Hepatic stellate cell (primary cell): Measurements from ENCODE around the gene RPL9.
"Not testable (repeated sequence)": the region's sequence is repeated elsewhere in the genome, so short reads cannot be mapped to it uniquely, and the experiment has no call there.

Experiments used
- DNase-seq: peaks from one replicate; pipeline ENCODE4 v3.0.0; 2011; ENCODE audit warnings: low spot score

Gene RPL9

GRCh38 chr4:39466747-39467146, 8.0 kb upstream of the RPL9 start:
- DNase-seq: no peak

- peak; percentile 90 for DNase-seq
Measured at GRCh38 chr4:39464886-39465501, 6.3 kb upstream of the RPL9 start.

GRCh38 chr4:39458161-39458504, 589 bp downstream of the RPL9 start:
- DNase-seq: not testable (repeated sequence)

GRCh38 chr4:39456946-39457763, 1.6 kb downstream of the RPL9 start:
- no peak for DNase-seq

- DNase-seq: no peak
Measured at GRCh38 chr4:39455486-39455885, 3.2 kb downstream of the RPL9 start.

- DNase-seq: no peak
Measured at GRCh38 chr4:39453738-39454137, 5.0 kb downstream of the RPL9 start.

- DNase-seq: no peak
Measured at GRCh38 chr4:39452860-39453587, 5.7 kb downstream of the RPL9 start.

DNA sequence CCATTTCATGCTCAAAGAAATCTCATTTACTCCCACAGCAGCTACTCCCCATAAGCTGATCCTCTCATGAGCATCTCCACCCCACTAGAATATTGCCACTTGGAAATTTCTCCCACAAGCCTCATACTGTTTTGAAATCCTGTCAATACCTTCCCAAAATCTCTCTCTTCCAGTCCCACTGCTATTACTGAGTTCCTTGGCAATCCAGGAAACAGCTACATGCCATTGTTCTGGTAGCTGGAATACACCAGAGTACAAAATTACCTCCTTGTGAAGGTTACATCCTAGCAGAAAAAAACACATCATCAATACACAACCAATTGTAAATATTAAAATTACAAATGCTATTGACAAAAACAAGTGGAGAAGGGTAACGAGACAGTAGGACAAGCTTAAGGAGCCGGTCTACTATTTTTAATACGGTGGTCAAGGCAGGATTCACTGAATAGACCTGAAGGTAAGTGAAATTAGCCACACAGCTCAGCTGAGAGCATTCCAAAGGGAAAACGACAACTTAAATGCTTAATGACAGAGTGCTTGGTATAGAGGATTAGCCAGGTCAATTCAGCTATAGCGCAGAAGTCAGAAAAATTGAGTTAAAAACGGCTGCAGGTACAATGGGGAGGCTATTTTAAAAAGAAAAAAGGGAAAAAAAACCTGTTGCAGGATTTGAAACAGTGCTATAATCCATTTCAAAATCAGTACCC, 6.4 kb downstream of the RPL9 start:
- no peak for DNase-seq

- DNase-seq: no peak
Measured at GRCh38 chr4:39451423-39452023, 7.2 kb downstream of the RPL9 start.

DNA sequence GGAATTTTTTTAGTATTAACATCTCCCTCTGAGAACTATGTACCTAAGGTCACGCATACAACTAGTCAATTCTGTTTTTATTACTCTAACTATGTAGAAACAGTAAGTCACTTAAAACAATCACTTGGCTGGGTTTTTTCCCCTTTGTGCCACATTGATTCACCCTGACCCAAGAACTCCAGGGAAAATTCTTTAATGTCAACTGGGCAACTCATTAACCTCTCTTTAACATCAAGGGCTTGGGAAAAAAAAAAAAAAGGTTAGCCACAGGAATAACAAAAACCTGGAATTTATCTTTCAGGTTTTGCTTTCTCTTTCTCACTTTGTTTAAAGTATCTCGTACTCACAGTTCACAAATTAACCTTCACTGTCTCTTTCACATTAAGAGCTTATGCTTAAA, 8.1 kb downstream of the RPL9 start:
- no peak for DNase-seq

GRCh38 chr4:39446842-39447573, 11.7 kb downstream of the RPL9 start:
- DNase-seq: no peak

GRCh38 chr4:39446483-39446841, 12.3 kb downstream of the RPL9 start:
- DNase-seq: no peak

DNA sequence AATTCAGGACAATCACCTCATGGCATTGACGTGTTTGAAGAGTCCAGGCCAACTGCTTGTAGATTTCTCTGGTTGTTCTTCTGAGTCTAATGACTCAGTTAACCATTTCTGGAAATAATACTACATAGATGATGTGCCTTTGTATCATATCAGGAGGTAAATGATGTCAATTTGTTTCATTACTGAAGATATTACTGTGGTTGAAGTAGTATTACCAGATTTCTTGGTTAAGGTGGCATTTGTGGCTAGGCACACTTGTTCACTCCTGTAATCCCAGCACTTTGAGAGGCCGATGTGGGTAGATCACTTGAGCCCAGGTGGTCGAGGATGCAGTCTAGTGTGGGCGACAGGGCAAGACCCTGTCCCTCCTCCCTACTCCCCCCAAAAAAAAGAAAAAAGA, 15.7 kb downstream of the RPL9 start:
- no peak for DNase-seq

GRCh38 chr4:39441593-39441992, 17.1 kb downstream of the RPL9 start:
- no peak for DNase-seq

- DNase-seq: no peak
Measured at GRCh38 chr4:39435659-39436563, 22.8 kb downstream of the RPL9 start.

- no peak for DNase-seq
Measured at GRCh38 chr4:39433878-39434492, 24.7 kb downstream of the RPL9 start.

DNA sequence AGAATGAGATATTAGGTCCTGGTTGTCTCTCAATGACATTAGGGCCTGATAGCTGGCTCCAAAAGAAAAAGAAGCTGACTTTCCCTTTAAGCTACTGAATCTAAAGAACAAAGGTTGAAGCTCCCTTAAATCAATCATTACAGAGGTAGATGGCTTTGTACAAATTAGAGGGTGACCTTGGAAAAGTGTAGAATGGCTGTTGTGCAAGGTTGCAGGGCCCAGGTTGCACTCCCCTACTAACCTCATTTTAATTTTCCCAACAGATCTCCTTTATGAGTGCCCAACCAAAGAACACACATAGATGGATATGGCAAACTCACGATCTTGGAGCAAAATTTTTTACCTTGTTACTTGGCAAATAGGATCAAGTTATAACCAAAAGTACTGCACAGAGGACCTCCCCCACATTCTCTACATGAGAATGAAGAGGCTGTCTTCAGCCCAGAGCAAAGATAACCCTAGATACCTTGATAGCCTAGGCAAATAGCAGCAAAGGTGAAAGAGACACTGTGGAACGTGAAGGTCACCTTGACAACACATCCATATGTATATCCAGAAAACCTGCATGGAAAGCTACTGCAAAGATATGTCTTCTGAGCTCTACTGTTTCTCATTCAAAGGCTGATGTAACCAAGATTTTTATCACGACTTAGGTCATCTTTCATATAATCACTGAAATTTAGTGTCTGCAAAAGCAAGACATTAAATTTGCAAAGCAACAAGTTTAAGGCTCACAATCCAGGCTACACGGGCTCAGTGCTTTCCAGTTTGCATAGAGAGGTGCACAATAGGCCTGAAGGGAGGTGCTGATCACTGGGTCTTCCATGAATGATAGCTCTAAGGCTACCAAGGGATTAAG, 29.0 kb downstream of the RPL9 start:
- no peak for DNase-seq

GRCh38 chr4:39427520-39428114, 31.1 kb downstream of the RPL9 start:
- no peak for DNase-seq

DNA sequence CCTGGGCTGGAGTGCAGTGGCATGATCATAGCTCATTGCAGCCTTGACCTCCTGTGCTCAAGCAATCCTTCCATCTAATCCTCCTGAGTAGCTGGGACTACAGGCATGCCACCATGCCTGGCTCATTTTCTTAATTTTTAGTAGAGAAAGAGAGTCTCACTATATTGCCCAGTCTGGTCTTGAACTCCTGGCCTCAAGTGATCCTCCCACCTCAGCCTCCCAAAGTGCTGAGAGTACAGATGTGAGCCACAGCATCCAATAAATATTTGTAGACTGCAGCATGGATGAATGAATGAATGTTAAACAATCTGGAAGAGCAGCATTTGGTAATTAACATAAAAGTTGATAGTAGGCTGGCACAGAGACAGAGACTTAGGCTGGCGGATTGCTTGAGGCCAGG, 32.0 kb downstream of the RPL9 start:
- DNase-seq: no peak
